NCI-H748 (cell line): ENCODE data around the gene PIGC.
"Not testable (repeated sequence)": the region's sequence is repeated elsewhere in the genome, so short reads cannot be mapped to it uniquely, and the experiment has no call there.

Source experiments
- DNase-seq: peaks from one replicate; lab custom pipeline; 2025; ENCODE audit not compliant: unreplicated experiment; lab: John Stamatoyannopoulos, UW

PIGC gene

DNA sequence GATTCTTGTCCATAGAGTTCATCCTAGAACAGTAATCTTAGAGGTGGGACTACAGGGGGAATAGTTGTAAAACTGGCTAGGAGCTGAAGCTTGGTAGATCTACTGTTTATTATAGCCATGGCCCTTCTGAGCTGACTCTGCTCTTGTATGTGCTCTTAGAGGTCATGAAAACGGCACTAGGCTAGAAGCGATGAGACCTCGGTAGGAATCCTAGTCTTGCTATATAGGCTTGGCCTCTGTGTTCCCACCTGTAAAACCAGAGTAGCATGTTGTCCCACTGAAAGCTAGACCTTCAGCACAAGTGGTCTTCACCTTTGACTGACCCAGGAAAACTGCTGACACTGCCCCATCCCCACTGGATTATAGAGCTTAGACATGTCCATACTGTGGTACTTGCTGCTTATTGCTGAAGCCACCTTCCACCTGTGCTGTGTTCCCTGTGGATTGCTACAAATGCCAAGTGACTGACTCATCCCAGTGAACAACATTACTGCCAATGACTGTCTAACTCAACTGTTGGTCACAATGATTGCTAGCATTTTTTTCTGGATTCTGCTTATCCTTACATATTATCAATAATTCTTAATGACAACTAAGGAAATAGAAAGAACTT, 23.0 kb upstream of the PIGC start:
- no peak for DNase-seq

- DNase-seq: no peak
Observed at GRCh38 chr1:172465617-172466016, 21.7 kb upstream of the PIGC start.

GRCh38 chr1:172460887-172461315, 17.0 kb upstream of the PIGC start:
- no peak for DNase-seq

GRCh38 chr1:172460177-172460576, 16.3 kb upstream of the PIGC start:
- DNase-seq: no peak

DNA sequence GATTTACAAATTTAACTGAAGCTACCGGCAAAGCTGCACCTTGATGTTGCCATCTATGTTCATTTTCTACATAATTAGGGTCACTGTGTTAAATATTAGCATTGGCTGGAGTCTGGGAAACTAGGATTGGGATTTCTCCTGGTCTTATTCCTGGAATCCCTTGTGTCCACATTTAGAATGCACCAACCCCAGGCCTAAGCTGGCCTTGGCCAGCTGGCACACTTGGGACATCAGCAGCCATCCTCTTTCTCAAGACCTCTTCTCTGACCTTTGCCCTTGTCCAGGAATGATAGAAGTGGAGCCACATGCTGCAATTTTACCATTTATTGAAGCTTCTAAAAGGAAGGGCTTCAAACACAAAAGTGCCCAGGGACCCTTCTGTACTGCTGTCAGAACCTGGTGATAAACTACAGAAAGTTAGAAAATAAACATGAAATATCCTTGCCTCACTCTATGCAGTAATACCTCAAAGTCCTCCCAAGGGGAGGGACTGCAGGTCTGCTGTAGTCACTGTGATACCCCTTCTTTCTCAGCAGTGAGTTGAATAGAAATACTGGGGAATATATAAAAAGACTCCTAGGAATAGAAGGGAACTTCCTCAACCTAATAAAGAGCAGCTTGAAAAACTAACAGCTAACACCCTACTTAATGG, 13.7 kb upstream of the PIGC start:
- no peak for DNase-seq

- no peak for DNase-seq
Observed at GRCh38 chr1:172456344-172456769, 12.5 kb upstream of the PIGC start.

GRCh38 chr1:172455451-172455850, 11.6 kb upstream of the PIGC start:
- DNase-seq: no peak

GRCh38 chr1:172453607-172454006, 9.7 kb upstream of the PIGC start:
- DNase-seq: no peak

GRCh38 chr1:172453153-172453545, 9.3 kb upstream of the PIGC start:
- no peak for DNase-seq

- DNase-seq: no peak
Observed at GRCh38 chr1:172452536-172453152, 8.8 kb upstream of the PIGC start.

GRCh38 chr1:172451002-172451443, 7.2 kb upstream of the PIGC start:
- DNase-seq: no peak

GRCh38 chr1:172450524-172450885, 6.6 kb upstream of the PIGC start:
- DNase-seq: peak; percentile 0

DNA sequence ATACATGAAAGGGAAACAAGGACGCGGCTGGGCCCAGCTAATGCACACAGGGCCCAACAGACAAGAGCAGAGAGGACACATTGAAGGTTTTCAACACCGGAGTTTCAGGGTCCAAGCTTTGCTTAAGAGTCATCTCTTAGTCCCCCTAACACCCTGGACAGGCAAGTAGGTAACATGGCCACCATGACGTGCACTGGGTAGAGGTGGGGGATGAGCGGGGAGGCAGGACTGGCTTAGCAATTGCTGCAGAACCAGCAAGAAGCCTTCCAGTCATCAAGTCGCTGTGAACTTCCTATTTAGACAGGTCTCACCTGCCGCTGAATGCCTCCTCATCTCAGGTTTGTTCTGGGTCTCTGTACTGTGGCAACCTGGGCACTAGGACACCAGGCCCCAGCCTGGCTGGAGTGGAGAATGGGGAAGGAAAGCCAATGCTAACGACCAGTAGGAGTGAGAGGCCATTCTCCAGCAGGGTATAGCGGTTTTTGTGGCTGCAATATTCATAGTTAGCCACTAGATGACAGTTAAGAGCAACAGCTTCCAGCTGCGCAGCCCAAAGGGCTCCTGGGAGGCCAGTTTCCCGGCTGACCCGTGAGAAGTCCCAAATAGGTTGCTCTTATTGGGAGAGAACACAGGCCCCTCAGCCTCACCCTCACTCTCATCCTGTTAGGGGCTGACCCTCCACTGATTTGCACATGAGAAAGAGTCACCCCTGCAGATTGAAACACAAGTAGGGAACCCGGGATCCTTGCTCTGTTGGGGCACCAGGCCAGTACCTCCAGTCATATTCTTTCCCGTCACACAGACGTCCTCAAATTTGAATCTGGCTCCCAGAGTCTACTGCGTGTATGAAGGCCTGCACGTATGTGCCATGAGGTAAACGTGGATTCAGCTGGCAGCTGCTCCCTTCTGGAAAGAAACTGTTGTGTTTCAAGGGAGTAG, 6.0 kb upstream of the PIGC start:
- DNase-seq: peak; percentile 37

DNA sequence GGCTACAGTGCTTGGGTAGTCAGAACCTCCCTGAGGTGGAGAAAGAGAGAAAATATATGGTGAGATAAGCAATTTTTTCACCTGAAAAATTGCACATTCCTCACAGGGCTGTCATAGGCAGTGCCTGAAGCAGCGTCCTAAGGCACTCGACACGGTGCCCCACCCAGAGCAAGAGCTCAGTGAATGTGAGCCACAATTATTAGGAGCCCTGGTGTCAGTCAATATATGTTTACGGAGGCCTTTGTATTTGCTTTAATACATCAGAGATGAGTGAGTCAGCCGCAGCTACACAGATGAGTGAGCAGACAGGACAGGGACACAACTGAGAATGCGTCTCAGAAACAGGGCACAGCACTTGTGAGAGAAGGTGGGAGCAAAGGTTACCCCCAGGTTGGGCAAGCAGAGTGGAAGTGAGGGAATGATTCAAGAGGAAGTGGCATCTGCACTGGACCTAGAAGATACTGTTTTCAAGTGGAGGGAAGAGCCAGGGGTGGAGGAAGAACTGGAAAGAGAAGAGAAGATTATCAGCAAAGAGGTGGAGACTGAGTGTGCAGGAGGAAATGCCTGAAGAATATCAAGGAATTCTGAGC, 5.2 kb upstream of the PIGC start:
- no peak for DNase-seq

DNA sequence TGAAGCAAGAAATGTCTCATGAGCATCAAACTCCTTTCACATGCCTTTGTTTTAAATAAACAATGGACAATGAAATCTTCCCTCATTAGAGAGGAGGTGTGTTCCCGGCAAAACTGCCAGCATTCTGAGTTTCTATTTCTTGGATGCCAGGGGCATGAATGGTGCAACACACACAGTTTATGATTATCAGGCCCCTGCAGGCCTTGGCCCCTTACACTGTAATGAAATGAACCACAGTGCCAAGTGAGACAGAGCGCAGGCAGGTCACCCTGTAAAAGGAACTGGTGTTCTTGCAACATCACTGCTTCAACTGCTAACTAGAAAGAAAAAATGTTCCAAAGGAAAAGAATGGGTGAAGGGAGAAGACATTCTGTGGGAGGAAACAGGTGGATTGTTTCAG, 3.8 kb upstream of the PIGC start:
- no peak for DNase-seq

- no peak for DNase-seq
Observed at GRCh38 chr1:172446547-172446946, 2.7 kb upstream of the PIGC start.

- DNase-seq: no peak
Observed at GRCh38 chr1:172442843-172443565, 865 bp downstream of the PIGC start.

DNA sequence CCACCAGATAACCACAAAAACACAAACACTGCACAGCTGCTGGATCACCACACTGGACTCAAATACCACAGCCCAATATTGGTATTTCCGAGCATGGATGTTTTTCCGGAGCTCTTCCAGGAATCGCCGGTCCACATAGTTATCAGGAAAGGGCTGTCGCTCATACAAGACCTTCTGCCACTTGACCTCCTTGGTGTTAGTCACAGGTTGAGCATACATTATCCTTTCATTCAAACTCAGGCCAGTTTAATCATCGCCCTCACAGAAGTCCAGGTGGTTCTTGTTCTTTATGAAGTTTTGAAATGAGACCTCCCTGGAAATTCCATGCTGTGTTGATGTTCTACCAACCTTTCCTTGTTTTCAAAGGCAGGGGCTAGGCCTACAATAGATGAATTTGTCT, 1.5 kb downstream of the PIGC start:
- DNase-seq: no peak

DNA sequence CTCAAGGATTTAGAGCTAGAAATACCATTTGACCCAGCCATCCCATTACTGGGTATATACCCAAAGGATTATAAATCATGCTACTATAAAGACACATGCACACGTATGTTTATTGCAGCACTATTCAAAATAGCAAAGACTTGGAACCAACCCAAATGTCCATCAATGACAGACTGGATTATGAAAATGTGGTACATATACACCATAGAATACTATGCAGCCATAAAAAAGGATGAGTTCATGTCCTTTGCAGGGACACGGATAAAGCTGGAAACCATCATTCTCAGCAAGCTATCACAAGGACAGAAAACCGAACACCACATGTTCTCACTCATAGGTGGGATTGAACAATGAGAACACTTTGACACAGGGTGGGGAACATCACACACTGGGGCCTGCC, 6.7 kb downstream of the PIGC start:
- not testable (repeated sequence) for DNase-seq

DNA sequence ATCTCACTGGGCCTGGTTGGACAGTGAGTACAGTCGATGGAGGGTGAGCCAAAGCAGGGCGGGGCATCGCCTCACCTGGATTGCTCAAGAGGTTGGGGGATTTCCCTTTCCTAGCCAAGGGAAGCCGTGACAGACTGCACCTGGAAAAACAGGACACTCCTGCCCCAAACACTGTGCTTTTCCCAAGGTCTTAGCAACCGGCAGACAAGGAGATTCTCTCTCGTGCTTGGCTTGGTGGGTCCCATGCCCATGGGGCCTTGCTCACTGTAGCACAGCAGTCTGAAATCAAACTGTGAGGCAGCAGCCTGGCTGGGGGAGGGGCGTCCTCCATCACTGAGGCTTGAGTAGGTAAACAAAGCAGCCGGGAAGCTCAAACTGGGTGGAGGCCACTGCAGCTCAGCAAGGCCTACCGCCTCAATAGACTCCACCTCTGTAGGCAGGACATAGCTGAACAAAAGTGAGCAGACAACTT, 12.1 kb downstream of the PIGC start:
- peak; percentile 3 for DNase-seq
